GM21526 (cell line): ENCODE data around the gene EGLN1.
A peak's percentile ranks its signal among the peaks of the same experiment; 100 is the strongest.
"Not testable (repeated sequence)": the region's sequence is repeated elsewhere in the genome, so short reads cannot be mapped to it uniquely, and the experiment has no call there.

Experiments used
- ATAC-seq: cut with Tn5 transposase; IDR thresholded peaks from one replicate; pipeline ENCODE4 v1.9.1; 2021; ENCODE audit warnings: moderate library complexity; ENCODE audit not compliant: unreplicated experiment, low FRiP score

The EGLN1 gene

DNA sequence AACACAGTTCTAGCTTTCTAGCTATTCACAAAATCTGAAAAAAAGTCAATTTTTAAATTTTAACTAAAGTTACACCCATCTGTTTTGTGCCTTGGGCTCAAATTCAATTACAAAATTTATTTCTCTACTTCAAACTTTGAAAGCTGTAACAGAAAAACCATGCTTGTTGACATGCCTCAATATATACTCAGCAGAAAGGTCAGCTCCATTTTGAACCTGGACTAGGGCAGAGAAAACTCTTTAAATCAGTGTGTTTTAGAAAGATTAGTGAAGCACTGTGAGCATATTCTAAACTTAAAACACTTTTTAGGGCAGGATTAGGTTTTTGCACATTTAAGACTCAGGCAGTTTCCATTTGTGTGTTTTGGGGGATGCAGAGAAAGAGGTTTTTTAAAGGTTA lies 49.6 kb downstream of the EGLN1 start:
- no peak for ATAC-seq

GRCh38 chr1:231369282-231369681 lies 52.8 kb downstream of the EGLN1 start:
- ATAC-seq = no peak

DNA sequence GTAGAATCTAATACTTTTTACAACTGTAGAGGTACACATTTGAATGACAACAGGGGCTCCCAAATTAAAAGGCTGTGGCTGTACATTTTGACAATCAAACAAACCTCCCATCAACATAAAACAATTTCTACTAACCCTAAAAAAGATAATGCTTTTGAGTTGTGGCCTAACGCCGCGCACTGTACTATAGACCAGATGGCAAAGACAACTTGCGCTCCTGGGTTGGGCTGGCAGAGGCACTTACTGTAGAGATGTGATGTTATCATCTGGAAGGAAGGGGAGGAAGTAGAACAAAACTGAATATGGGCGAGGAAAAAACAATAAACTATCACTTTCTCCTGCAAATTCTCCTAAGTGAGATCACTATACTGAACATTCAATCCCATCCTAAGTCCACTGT lies 57.9 kb downstream of the EGLN1 start:
- ATAC-seq = no peak

DNA sequence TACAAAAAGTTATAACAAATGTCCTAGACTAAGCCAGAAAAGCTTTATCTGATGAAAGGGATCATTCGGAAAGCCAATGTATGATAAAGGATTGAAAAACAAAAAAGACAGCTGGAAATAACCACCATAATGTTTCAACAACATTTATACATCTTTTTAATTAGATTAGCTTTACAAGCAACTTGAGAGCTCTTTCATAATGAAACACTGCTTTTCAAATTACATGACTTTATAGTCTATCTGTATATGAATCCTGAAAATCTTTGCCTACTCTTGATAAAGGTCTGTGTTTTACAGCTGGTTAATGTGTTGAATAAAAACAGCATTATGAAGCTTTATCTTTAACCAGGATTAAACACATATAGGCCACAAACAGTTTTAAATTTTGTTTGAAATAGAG lies 58.5 kb downstream of the EGLN1 start:
- ATAC-seq = no peak

GRCh38 chr1:231362325-231362724 lies 59.8 kb downstream of the EGLN1 start:
- no peak for ATAC-seq

GRCh38 chr1:231359113-231359512 lies 63.0 kb downstream of the EGLN1 start:
- no peak for ATAC-seq

DNA sequence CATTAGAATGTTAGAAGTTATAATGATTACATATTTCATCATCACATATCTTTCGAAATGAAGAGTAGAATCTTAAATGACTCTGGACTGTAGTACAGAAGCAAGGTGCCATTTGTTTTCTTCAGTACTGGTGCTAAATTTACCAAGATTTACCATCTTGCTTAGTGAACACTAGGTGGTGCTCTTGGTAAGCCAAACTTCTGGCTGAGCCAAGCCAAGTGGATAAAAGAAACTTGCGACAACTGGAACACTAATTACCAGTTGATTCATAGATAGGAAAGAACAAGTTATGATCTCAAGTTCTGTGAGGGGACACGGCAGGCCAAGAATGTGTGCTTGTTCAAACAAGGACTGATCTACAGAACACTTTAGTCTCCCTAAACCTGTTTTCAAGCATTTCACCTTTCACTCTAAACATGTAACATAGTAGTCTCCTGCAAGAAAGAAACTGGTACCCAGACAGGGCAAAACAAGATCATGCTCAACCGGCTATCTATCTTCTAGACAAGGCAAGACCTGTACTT lies 64.2 kb downstream of the EGLN1 start:
- peak; percentile 83 for ATAC-seq

- ATAC-seq = no peak
These were observed 64.8 kb downstream of the EGLN1 start for GRCh38 chr1:231357187-231357772.

- no peak for ATAC-seq
These were observed 66.9 kb downstream of the EGLN1 start for GRCh38 chr1:231355171-231355570.

GRCh38 chr1:231354330-231355020 lies 67.6 kb downstream of the EGLN1 start:
- ATAC-seq = no peak

- ATAC-seq = no peak
These were observed 69.0 kb downstream of the EGLN1 start for GRCh38 chr1:231353086-231353485.

- ATAC-seq = no peak
These were observed 70.3 kb downstream of the EGLN1 start for GRCh38 chr1:231351816-231352215.

DNA sequence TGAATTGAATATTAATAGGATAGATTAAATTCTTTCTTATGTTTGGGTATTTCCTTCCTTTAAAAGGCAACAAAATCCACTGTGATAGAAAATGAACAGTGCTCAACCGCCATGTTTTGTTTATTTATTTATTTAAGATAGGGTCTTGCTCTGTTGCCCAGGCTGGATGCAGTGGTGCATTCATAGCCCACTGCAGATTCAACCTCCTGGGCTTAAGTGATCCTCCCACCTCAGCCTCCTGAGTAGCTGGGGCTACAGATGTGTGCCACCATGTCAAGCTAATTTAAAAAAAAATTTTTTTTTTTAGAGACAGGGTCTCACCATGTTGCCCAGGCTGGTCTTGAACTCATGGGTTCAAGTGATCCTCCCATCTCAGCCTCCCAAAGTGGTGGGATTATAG lies 73.2 kb downstream of the EGLN1 start:
- ATAC-seq = not testable (repeated sequence)

DNA sequence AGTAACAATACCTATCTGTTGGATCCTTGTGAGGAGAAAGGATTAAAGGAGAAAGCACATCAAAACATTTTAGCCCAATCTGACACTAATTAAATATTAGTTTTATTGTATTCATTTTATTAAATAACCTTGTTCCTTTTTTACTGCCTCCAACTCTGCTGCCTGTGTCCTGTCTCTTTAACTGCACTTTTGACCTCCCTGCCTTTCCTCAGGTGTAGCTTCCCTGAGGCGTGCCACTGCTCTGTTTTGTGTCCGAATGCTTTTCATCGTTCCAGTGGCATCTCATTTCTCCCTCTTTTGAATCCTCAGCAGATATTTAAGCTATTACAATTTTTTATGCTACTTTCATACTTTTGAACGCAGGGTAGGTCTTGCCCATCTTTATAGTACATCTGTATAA lies 73.6 kb downstream of the EGLN1 start:
- ATAC-seq = no peak

DNA sequence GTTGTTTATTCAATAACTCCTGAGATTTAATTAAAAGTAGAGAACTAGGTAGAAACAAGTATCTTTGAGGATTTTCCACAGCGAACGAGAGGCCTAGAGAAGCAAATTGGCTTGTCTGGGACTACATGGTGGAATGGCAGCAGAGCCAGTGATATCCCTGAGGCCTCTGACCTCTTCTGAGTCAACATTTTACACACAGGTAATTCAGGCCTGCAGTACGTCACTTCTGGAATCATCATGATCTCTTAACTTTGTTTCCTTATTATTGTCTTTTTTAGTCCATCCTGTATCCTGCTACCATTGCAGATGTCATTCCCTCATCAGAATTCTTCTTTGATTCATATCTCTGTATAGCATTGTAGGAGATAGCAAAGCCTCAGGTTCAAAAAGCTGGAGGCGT lies 74.1 kb downstream of the EGLN1 start:
- ATAC-seq = no peak

GRCh38 chr1:231340328-231341013 lies 81.6 kb downstream of the EGLN1 start:
- ATAC-seq = no peak

DNA sequence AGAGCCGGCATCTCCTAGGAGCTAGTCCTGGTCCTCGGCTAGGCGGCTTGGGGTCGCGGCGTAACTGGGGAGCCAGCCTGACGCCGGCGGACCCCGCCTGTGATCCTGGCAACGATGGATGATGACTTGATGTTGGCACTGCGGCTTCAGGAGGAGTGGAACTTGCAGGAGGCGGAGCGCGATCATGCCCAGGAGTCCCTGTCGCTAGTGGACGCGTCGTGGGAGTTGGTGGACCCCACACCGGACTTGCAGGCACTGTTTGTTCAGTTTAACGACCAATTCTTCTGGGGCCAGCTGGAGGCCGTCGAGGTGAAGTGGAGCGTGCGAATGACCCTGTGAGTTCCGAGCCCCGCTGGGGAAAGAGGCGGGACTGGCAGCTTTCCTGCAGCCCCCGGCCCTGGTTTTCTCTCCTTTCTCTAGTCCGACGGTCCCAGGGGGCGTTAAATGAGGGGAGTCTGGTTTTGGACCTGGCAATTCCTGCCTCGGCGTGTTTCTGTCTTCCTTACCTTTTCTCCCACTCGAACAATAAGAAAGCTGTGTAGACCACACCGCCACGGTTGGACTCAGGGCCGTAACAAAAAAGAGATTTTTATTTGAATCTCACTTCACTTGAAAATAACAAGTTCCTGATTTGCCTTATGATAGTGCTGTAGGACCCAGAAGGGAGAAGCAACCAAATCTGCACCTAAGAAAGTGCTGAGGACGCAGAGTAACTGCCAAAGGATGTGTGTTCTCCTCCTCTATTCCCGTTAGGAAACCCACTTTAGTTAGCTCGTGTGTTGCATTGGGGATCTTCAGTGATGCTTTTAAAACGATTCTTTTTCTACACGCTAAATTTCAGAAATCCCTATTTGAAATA lies 83.6 kb downstream of the EGLN1 start, which contains the start of gene SPRTN:
SPRTN (plus strand) TSS at position 24 of the 859 bp plus-strand sequence; CDS start at position 115, 91 bp downstream.
- ATAC-seq = peak; percentile 7

- peak; percentile 63 for ATAC-seq
These were observed 84.4 kb downstream of the EGLN1 start, which contains the start of gene EXOC8 for GRCh38 chr1:231337472-231338269. Gene EXOC8, minus strand, starts transcription at chr1:231337852. Its CDS starts 107 bp downstream, at chr1:231337745.

- ATAC-seq = peak; percentile 12
These were observed 85.0 kb downstream of the EGLN1 start for GRCh38 chr1:231337043-231337471.
